22Rv1 (cell line): ENCODE data around the gene PEX26.

Source experiments
- ZFX ChIP-seq: fragments of 450-650 bp; IDR thresholded peaks from 2 replicates; pipeline ENCODE4 v1.6.1; 2017; ENCODE audit warnings: antibody characterized with exemption, borderline replicate concordance
- TF ChIP-seq, protein P1 (sequence below): fragments of 450-650 bp; IDR thresholded peaks from 2 replicates; pipeline ENCODE4 v1.5.1; 2017; ENCODE audit warnings: mild to moderate bottlenecking

DNA sequence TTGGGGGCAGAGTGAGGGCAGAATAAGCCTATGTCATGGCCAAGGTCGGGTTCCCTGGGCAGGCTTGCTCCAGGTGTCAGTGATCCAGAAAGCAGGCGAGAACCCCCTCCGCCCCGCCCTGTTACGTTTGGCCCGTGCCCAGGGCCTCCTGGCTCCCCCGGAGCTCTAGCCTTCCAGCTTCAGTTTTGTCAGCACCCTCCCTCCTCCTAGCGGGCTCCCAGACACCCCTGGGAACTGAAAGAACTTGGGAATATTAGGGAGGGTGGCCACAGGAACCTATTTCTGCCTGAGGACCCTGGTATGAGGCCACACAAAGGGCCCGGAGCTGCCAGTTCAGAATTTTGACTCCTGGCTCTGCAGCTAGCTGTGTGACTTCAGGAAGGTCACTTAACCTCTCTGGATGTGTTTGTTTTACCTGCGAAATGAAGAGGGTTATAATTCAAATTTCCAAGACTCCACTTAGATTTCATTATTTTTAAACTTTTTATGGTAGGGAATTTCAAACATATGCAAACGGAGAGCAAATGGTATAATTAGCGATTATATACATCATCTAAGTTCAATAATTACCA is 34.1 kb downstream of the PEX26 start:
- TF ChIP-seq, protein P1, sequence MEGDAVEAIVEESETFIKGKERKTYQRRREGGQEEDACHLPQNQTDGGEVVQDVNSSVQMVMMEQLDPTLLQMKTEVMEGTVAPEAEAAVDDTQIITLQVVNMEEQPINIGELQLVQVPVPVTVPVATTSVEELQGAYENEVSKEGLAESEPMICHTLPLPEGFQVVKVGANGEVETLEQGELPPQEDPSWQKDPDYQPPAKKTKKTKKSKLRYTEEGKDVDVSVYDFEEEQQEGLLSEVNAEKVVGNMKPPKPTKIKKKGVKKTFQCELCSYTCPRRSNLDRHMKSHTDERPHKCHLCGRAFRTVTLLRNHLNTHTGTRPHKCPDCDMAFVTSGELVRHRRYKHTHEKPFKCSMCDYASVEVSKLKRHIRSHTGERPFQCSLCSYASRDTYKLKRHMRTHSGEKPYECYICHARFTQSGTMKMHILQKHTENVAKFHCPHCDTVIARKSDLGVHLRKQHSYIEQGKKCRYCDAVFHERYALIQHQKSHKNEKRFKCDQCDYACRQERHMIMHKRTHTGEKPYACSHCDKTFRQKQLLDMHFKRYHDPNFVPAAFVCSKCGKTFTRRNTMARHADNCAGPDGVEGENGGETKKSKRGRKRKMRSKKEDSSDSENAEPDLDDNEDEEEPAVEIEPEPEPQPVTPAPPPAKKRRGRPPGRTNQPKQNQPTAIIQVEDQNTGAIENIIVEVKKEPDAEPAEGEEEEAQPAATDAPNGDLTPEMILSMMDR: no peak
- TF ChIP-seq ZFX: no peak
